ENCODE data around the gene DTD2.
"Not testable (repeated sequence)": the region's sequence is repeated elsewhere in the genome, so short reads cannot be mapped to it uniquely, and the experiment has no call there.

The DTD2 gene

GRCh38 chr14:31465111-31465510 lies 7.8 kb upstream of the DTD2 start:
- Histone ChIP-seq H3K9me3 (ENCODE audit: control extremely low read depth in 1 of 5, control insufficient read depth in 4 of 5, insufficient read depth in 2 of 5, low read depth in 1 of 5, low read length in 4 of 5) (peaks cover 0 to 2% (median 0%) of the 10 kb centered on the region in 5 experiments), H3K4me3 (ENCODE audit: control insufficient read depth in 1 of 7, extremely low read depth in 1 of 7, insufficient read depth in 4 of 7, low read depth in 2 of 7, low read length in 6 of 7) (no peak overlapping the region), H3K36me3 (ENCODE audit: control insufficient read depth in 4 of 4, insufficient read depth in 4 of 4, low read length in 3 of 4) (no peaks in the 10 kb centered on the region), H3K4me1 (ENCODE audit: control extremely low read depth in 1 of 4, control insufficient read depth in 4 of 4, insufficient read depth in 4 of 4, low read length in 3 of 4) (no peaks in the 10 kb centered on the region), H3K27me3 (replicated peaks in 2 of 5; ENCODE audit: control insufficient read depth in 4 of 5, insufficient read depth in 5 of 5, low read length in 4 of 5) (no peaks in the 10 kb centered on the region), H3K27ac (ENCODE audit: insufficient read depth in 1 of 2, low read depth in 1 of 2, low read length in 2 of 2, poor library complexity in 1 of 2, severe bottlenecking in 2 of 2) (no peak overlapping the region)
- ChIA-PET CTCF (no interaction called here), POLR2A (no interaction called here)
- peak in 2 of 3 donors; percentile 18 to 29 for DNase-seq

GRCh38 chr14:31462450-31462849 lies 5.1 kb upstream of the DTD2 start:
- CTCF ChIA-PET; POLR2A ChIA-PET; DNase-seq; H3K4me3 ChIP-seq (ENCODE audit: control insufficient read depth in 1 of 7, extremely low read depth in 1 of 7, insufficient read depth in 4 of 7, low read depth in 2 of 7, low read length in 6 of 7); H3K9me3 ChIP-seq (ENCODE audit: control extremely low read depth in 1 of 5, control insufficient read depth in 4 of 5, insufficient read depth in 2 of 5, low read depth in 1 of 5, low read length in 4 of 5); H3K27ac ChIP-seq (ENCODE audit: insufficient read depth in 1 of 2, low read depth in 1 of 2, low read length in 2 of 2, poor library complexity in 1 of 2, severe bottlenecking in 2 of 2); H3K27me3 ChIP-seq (replicated peaks in 2 of 5; ENCODE audit: control insufficient read depth in 4 of 5, insufficient read depth in 5 of 5, low read length in 4 of 5); H3K36me3 ChIP-seq (ENCODE audit: control insufficient read depth in 4 of 4, insufficient read depth in 4 of 4, low read length in 3 of 4): not testable (repeated sequence)
- peaks cover 0 to 13% (median 6%) of the 10 kb centered on the region in 4 experiments for H3K4me1 ChIP-seq (ENCODE audit: control extremely low read depth in 1 of 4, control insufficient read depth in 4 of 4, insufficient read depth in 4 of 4, low read length in 3 of 4)
- no CpG with 5 or more reads among the region's 2 CpGs for WGBS (ENCODE audit: insufficient coverage)

- 91% methylated on average over 2 of the region's 3 CpGs for WGBS (ENCODE audit: insufficient coverage)
- Histone ChIP-seq H3K36me3 (ENCODE audit: control insufficient read depth in 4 of 4, insufficient read depth in 4 of 4, low read length in 3 of 4) (no peaks in the 10 kb centered on the region), H3K27ac (ENCODE audit: insufficient read depth in 1 of 2, low read depth in 1 of 2, low read length in 2 of 2, poor library complexity in 1 of 2, severe bottlenecking in 2 of 2) (no peak overlapping the region), H3K27me3 (replicated peaks in 2 of 5; ENCODE audit: control insufficient read depth in 4 of 5, insufficient read depth in 5 of 5, low read length in 4 of 5) (no peaks in the 10 kb centered on the region), H3K4me3 (ENCODE audit: control insufficient read depth in 1 of 7, extremely low read depth in 1 of 7, insufficient read depth in 4 of 7, low read depth in 2 of 7, low read length in 6 of 7) (no peak overlapping the region), H3K4me1 (ENCODE audit: control extremely low read depth in 1 of 4, control insufficient read depth in 4 of 4, insufficient read depth in 4 of 4, low read length in 3 of 4) (peaks cover 0 to 18% (median 7%) of the 10 kb centered on the region in 4 experiments), H3K9me3 (ENCODE audit: control extremely low read depth in 1 of 5, control insufficient read depth in 4 of 5, insufficient read depth in 2 of 5, low read depth in 1 of 5, low read length in 4 of 5) (no peaks in the 10 kb centered on the region)
- ChIA-PET CTCF (no interaction called here), POLR2A (no interaction called here)
- no peak for DNase-seq
These were observed 4.2 kb upstream of the DTD2 start for GRCh38 chr14:31461545-31461944.

- Histone ChIP-seq H3K27me3 (replicated peaks in 2 of 5; ENCODE audit: control insufficient read depth in 4 of 5, insufficient read depth in 5 of 5, low read length in 4 of 5) (no peaks in the 10 kb centered on the region), H3K36me3 (ENCODE audit: control insufficient read depth in 4 of 4, insufficient read depth in 4 of 4, low read length in 3 of 4) (peaks cover 0 to 6% (median 2%) of the 10 kb centered on the region in 4 experiments), H3K4me3 (ENCODE audit: control insufficient read depth in 1 of 7, extremely low read depth in 1 of 7, insufficient read depth in 4 of 7, low read depth in 2 of 7, low read length in 6 of 7) (peak overlapping the region in 6 of 7 experiments; percentile 75 to 96 (median 88)), H3K9me3 (ENCODE audit: control extremely low read depth in 1 of 5, control insufficient read depth in 4 of 5, insufficient read depth in 2 of 5, low read depth in 1 of 5, low read length in 4 of 5) (no peaks in the 10 kb centered on the region), H3K4me1 (ENCODE audit: control extremely low read depth in 1 of 4, control insufficient read depth in 4 of 4, insufficient read depth in 4 of 4, low read length in 3 of 4) (peaks cover 2 to 23% (median 11%) of the 10 kb centered on the region in 4 experiments), H3K27ac (ENCODE audit: insufficient read depth in 1 of 2, low read depth in 1 of 2, low read length in 2 of 2, poor library complexity in 1 of 2, severe bottlenecking in 2 of 2) (peak overlapping the region; percentile 42 to 87)
- WGBS (ENCODE audit: insufficient coverage): 78% methylated on average over 2 of the region's 11 CpGs
- ChIA-PET POLR2A (no interaction called here), CTCF (interaction anchor here (0.5 to 1.0 kb wide), 2 partner anchors 38 to 52 kb away, joined by 3 to 5 read pairs; partner anchors contain the start of gene HEATR5A)
- DNase-seq: no peak
These were observed 656 bp upstream of the DTD2 start for GRCh38 chr14:31457665-31458659.

GRCh38 chr14:31449971-31450610 lies 7.2 kb downstream of the DTD2 start:
- Histone ChIP-seq H3K27ac (ENCODE audit: insufficient read depth in 1 of 2, low read depth in 1 of 2, low read length in 2 of 2, poor library complexity in 1 of 2, severe bottlenecking in 2 of 2) (no peak overlapping the region), H3K4me3 (ENCODE audit: control insufficient read depth in 1 of 7, extremely low read depth in 1 of 7, insufficient read depth in 4 of 7, low read depth in 2 of 7, low read length in 6 of 7) (no peak overlapping the region), H3K4me1 (ENCODE audit: control extremely low read depth in 1 of 4, control insufficient read depth in 4 of 4, insufficient read depth in 4 of 4, low read length in 3 of 4) (no peaks in the 10 kb centered on the region), H3K9me3 (ENCODE audit: control extremely low read depth in 1 of 5, control insufficient read depth in 4 of 5, insufficient read depth in 2 of 5, low read depth in 1 of 5, low read length in 4 of 5) (no peaks in the 10 kb centered on the region), H3K27me3 (replicated peaks in 2 of 5; ENCODE audit: control insufficient read depth in 4 of 5, insufficient read depth in 5 of 5, low read length in 4 of 5) (no peaks in the 10 kb centered on the region), H3K36me3 (ENCODE audit: control insufficient read depth in 4 of 4, insufficient read depth in 4 of 4, low read length in 3 of 4) (peaks cover 5 to 23% (median 16%) of the 10 kb centered on the region in 4 experiments)
- ChIA-PET POLR2A (interaction anchor here (0.5 to 1.6 kb wide), 2 partner anchors 29 to 468 kb away, joined by 3 to 9 read pairs; partner anchors contain the start of gene HEATR5A), CTCF (interaction anchor here (0.8 to 3.3 kb wide), 11 partner anchors 15 to 320 kb away, joined by 3 to 20 read pairs (median 3); partner anchors contain the start of gene HEATR5A)
- no CpG with 5 or more reads among the region's 2 CpGs for whole genome bisulfite sequencing (ENCODE audit: insufficient coverage)
- peak; percentile 44 to 65 (median 61) for DNase-seq

GRCh38 chr14:31449136-31449535 lies 8.2 kb downstream of the DTD2 start:
- Histone ChIP-seq H3K4me3 (ENCODE audit: control insufficient read depth in 1 of 7, extremely low read depth in 1 of 7, insufficient read depth in 4 of 7, low read depth in 2 of 7, low read length in 6 of 7) (no peak overlapping the region), H3K27ac (ENCODE audit: insufficient read depth in 1 of 2, low read depth in 1 of 2, low read length in 2 of 2, poor library complexity in 1 of 2, severe bottlenecking in 2 of 2) (peak overlapping the region in 1 of 2 experiments; percentile 2), H3K9me3 (ENCODE audit: control extremely low read depth in 1 of 5, control insufficient read depth in 4 of 5, insufficient read depth in 2 of 5, low read depth in 1 of 5, low read length in 4 of 5) (no peaks in the 10 kb centered on the region), H3K27me3 (replicated peaks in 2 of 5; ENCODE audit: control insufficient read depth in 4 of 5, insufficient read depth in 5 of 5, low read length in 4 of 5) (no peaks in the 10 kb centered on the region), H3K36me3 (ENCODE audit: control insufficient read depth in 4 of 4, insufficient read depth in 4 of 4, low read length in 3 of 4) (peaks cover 5 to 23% (median 17%) of the 10 kb centered on the region in 4 experiments), H3K4me1 (ENCODE audit: control extremely low read depth in 1 of 4, control insufficient read depth in 4 of 4, insufficient read depth in 4 of 4, low read length in 3 of 4) (no peaks in the 10 kb centered on the region)
- no peak for DNase-seq
- CTCF ChIA-PET: interaction anchor here (0.8 to 3.3 kb wide), 10 partner anchors 14 to 319 kb away, joined by 3 to 20 read pairs (median 3); partner anchors contain the start of gene HEATR5A
- no CpG with 5 or more reads among the region's 8 CpGs for WGBS (ENCODE audit: insufficient coverage)
- POLR2A ChIA-PET: interaction anchor here (1.6 kb wide), 1 partner anchor 28 kb away, joined by 9 read pairs; the partner anchor contains the start of gene HEATR5A
